ENCODE measurements around the gene GULP1. TPM values are rescaled to one million over a fixed set of nuclear protein-coding genes. Genes with fewer than 3 reads are reported as not detected.

The GULP1 gene
- total RNA-seq, 1 experiment from 2014 or later: 75.1 TPM

GRCh38 chr2:188456114-188456909, 164.6 kb downstream of the GULP1 start (continued):
- TF ChIP-seq, protein P1, sequence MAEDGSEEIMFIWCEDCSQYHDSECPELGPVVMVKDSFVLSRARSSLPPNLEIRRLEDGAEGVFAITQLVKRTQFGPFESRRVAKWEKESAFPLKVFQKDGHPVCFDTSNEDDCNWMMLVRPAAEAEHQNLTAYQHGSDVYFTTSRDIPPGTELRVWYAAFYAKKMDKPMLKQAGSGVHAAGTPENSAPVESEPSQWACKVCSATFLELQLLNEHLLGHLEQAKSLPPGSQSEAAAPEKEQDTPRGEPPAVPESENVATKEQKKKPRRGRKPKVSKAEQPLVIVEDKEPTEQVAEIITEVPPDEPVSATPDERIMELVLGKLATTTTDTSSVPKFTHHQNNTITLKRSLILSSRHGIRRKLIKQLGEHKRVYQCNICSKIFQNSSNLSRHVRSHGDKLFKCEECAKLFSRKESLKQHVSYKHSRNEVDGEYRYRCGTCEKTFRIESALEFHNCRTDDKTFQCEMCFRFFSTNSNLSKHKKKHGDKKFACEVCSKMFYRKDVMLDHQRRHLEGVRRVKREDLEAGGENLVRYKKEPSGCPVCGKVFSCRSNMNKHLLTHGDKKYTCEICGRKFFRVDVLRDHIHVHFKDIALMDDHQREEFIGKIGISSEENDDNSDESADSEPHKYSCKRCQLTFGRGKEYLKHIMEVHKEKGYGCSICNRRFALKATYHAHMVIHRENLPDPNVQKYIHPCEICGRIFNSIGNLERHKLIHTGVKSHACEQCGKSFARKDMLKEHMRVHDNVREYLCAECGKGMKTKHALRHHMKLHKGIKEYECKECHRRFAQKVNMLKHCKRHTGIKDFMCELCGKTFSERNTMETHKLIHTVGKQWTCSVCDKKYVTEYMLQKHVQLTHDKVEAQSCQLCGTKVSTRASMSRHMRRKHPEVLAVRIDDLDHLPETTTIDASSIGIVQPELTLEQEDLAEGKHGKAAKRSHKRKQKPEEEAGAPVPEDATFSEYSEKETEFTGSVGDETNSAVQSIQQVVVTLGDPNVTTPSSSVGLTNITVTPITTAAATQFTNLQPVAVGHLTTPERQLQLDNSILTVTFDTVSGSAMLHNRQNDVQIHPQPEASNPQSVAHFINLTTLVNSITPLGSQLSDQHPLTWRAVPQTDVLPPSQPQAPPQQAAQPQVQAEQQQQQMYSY (CRISPR knock-in tag; IDR thresholded peaks at IDR 0.05): no peak
- TF ChIP-seq MLX (CRISPR knock-in tag; IDR thresholded peaks at IDR 0.05) (no peak), PREB (CRISPR knock-in tag; IDR thresholded peaks at IDR 0.05; ENCODE audit: borderline replicate concordance) (no peak), GRHL2 (CRISPR knock-in tag; IDR thresholded peaks at IDR 0.05; ENCODE audit: insufficient replicate concordance, severe bottlenecking) (no peak), TCF7 (CRISPR knock-in tag; IDR thresholded peaks at IDR 0.05; ENCODE audit: low read depth) (no peak), NR1H2 (CRISPR knock-in tag; IDR thresholded peaks at IDR 0.05) (no peak), FOXJ3 (CRISPR knock-in tag; IDR thresholded peaks at IDR 0.05; ENCODE audit: borderline replicate concordance) (no peak), MAX (CRISPR knock-in tag; IDR thresholded peaks at IDR 0.05) (peak; percentile 42; the same call in 1 of the 2 replicates), PRRX2 (CRISPR knock-in tag; IDR thresholded peaks at IDR 0.05) (peak; percentile 50; the same call in 1 of the 2 replicates), GABPB1 (CRISPR knock-in tag; IDR thresholded peaks at IDR 0.05) (no peak), SP1 (CRISPR knock-in tag; conservative IDR thresholded peaks at IDR 0.05) (0 out of 2 replicates have a peak, but pooled peaks have one; percentile 22), ZNF396 (CRISPR knock-in tag; IDR thresholded peaks at IDR 0.05; ENCODE audit: borderline replicate concordance) (no peak), MYBL2 (CRISPR knock-in tag; IDR thresholded peaks at IDR 0.05) (no peak), ZNF512 (CRISPR knock-in tag; IDR thresholded peaks at IDR 0.05; ENCODE audit: borderline replicate concordance) (no peak), IRF2 (CRISPR knock-in tag; IDR thresholded peaks at IDR 0.05; ENCODE audit: borderline replicate concordance, low read depth) (no peak), CBFB (CRISPR knock-in tag; IDR thresholded peaks at IDR 0.05; ENCODE audit: low read depth) (no peak), NR2C2 (CRISPR knock-in tag; IDR thresholded peaks at IDR 0.05) (no peak), SMAD4 (CRISPR knock-in tag; IDR thresholded peaks at IDR 0.05) (no peak), USF2 (CRISPR knock-in tag; IDR thresholded peaks at IDR 0.05) (peak; percentile 89), GTF2I (CRISPR knock-in tag; conservative IDR thresholded peaks at IDR 0.05) (no peak), ZNF416 (CRISPR knock-in tag; IDR thresholded peaks at IDR 0.05) (no peak), ZNF423 (CRISPR knock-in tag; IDR thresholded peaks at IDR 0.05) (no peak)
- TF ChIP-seq, protein P2, sequence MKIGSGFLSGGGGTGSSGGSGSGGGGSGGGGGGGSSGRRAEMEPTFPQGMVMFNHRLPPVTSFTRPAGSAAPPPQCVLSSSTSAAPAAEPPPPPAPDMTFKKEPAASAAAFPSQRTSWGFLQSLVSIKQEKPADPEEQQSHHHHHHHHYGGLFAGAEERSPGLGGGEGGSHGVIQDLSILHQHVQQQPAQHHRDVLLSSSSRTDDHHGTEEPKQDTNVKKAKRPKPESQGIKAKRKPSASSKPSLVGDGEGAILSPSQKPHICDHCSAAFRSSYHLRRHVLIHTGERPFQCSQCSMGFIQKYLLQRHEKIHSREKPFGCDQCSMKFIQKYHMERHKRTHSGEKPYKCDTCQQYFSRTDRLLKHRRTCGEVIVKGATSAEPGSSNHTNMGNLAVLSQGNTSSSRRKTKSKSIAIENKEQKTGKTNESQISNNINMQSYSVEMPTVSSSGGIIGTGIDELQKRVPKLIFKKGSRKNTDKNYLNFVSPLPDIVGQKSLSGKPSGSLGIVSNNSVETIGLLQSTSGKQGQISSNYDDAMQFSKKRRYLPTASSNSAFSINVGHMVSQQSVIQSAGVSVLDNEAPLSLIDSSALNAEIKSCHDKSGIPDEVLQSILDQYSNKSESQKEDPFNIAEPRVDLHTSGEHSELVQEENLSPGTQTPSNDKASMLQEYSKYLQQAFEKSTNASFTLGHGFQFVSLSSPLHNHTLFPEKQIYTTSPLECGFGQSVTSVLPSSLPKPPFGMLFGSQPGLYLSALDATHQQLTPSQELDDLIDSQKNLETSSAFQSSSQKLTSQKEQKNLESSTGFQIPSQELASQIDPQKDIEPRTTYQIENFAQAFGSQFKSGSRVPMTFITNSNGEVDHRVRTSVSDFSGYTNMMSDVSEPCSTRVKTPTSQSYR (CRISPR knock-in tag; IDR thresholded peaks at IDR 0.05): no peak; the same call in 1 of the 2 replicates

Measured in WTC11 (cell line).